HG02938 (cell line): ENCODE measurements around the gene TAC3.
"Not testable (repeated sequence)": the region's sequence is repeated elsewhere in the genome, so short reads cannot be mapped to it uniquely, and the experiment has no call there.

Source experiments
- ATAC-seq: cut with Tn5 transposase; IDR thresholded peaks from one replicate; pipeline ENCODE4 v1.9.1; 2021; ENCODE audit warnings: mild to moderate bottlenecking, moderate library complexity; ENCODE audit not compliant: unreplicated experiment

TAC3 gene

DNA sequence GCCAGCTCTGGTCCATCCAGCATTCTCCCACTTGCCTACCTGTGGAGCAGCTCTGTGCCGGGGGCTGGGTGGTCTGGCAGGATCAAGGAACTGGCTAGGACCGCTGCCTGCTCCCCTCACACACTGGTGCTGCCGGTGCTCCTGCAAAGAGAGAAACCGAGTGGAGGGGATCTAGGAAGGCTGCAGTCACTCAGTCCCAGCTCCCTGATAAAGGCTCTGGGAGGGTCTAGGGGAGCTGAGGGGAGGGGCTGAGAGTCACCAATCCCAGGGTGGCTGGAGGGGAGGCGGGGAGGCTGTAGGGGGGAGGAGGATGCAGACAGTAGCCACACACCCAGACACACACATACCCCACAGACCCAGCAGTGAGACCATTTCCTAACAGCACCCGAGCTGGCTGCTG, at the start of gene TAC3:
Gene TAC3 (minus strand): TSS at position 182 of the 400 bp plus-strand sequence. CDS start 732 bp downstream, outside the sequence.
- no peak for ATAC-seq

DNA sequence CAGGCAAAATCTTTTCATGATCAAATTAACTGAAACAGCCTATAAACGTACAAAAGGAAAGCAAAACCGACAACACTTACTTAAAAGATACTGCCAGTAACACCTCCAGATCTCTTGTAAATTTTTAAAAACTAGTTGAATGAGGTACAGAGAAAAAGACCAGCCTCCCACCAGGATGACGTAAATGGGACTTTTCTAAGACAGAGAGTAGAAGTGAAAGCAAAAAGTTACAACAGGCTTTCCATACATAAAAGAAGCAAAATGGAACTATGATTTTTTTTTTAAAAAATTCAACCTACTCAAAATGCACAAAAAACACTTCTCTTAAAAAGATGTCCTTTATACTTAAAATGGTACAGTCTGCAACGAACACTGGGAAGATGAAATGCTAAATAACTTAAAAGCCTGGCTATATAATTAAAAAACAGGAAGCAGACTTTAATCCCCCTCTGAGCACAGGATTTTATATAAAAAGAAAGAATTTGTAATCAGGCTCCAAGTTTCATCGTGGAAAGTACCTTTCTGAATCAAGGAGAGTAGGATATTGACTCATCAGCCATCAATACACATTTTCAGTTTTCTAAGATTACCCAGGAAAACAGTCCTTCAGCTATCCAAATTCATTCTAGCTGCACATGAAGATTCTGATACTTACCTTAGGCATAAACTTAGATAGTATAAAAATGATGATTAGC, 47.8 kb upstream of the TAC3 start:
- ATAC-seq = peak; percentile 81

DNA sequence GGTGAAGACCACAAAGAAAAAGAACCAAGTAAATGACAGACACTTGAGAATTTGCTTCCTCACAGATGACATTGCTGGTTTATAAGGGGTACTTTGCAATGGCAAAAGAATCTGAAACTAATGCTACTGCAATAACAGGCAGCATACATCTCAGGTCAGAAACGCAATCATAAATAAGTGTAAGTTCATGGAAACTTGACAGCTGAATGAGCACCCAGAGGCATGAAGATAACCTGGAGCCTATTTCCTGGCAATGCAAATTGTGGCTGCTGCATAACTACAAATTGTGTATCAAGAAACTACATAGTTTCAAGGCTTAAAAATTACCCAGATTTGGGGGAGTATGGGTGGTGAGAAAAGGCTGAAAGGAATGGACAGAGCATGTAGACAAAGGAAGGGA, 42.1 kb upstream of the TAC3 start:
- no peak for ATAC-seq

DNA sequence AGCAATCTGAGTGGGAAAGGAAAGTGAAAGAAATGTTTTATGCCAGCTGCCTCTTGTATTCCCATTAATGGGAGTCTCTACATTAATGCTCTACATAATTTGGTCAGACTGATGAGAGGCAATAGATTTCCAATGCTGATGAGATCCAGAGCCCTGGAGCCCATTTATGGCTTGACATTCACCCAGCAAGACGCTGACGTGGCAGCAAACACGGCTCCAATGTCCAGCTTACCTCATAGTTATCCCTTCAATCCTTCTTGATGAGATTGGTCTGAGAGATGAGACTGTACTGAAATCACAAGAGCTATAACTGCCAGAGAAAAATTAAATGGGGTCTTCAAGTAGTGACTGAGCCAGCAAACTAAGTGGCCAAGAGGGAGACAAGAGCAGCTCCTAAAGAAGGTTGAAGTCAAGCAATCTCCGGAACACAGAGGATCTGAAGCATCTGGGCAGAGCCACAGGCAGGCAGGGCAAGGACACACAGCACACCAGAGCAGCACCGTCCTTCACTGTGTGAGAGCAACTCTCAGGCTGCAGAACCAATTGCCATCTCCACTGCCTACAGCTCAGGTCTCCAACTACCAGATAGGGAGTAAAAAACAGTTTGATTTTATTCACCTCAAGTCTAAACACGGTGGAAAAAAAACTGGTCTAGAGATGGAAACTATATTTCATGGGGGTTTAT, 40.9 kb upstream of the TAC3 start:
- no peak for ATAC-seq

DNA sequence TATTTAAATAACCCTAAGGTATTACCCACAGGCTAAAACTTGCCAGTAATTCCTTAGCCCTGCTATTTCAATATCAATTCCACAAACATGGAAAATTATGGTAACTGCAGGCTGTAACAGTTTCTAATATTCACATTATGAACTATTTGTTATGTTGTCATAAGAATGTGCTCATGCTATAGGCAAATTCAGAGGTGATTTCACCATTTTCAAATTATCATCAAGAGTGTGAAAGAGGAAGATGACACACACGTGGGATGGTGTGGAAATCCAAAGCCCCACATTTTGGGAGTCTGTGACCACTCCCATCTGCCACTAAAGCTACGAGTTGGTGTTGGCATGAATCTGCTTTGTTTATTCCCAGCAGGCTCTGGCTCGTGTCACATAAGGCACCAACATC, 39.5 kb upstream of the TAC3 start:
- ATAC-seq = no peak

DNA sequence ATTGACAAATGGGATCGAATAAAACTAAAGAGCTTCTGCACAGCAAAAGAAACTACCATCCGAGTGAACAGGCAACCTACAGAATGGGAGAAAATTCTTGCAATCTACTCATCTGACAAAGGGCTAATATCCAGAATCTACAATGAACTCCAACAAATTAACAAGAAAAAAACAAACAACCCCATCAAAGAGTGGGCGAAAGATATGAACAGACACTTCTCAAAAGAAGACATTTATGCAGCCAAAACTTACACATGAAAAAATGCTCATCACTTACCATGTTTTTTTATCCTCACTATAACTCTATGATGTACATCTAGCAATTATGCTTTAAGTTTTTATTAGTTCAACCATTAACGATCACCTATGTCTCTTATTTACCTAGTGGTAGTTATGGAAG, 37.6 kb upstream of the TAC3 start:
- not testable (repeated sequence) for ATAC-seq

DNA sequence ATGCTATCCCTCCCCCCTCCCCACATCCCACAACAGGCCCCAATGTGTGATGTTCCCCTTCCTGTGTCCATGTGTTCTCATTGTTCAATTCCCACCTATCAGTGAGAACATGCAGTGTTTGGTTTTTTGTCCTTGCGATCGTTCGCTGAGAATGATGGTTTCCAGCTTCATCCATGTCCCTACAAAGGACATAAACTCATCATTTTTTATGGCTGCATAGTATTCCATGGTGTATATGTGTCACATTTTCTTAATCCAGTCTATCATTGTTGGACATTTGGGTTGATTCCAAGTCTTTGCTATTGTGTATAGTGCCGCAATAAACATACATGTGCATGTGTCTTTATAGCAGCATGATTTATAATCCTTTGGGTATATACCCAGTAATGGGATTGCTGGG, 36.8 kb upstream of the TAC3 start:
- not testable (repeated sequence) for ATAC-seq

DNA sequence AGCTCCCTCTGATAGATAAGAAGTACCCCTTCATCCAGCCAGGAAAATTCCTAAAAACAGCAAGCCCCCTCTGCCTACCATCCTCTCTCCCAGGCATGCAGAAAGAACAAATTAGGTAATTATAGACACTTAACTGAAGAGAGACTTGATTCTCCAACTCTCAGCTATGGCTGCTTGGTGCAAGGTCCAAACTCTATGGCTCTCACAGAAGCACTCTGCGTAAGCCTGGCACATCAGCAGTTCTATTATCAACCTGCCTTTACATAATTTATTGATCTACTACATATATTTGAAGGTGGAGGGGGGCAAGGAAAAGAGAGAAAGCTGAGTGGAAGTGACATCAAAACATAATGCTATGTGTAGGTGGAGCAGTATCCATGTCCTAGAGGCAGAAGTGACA, 34.7 kb upstream of the TAC3 start:
- ATAC-seq = no peak

DNA sequence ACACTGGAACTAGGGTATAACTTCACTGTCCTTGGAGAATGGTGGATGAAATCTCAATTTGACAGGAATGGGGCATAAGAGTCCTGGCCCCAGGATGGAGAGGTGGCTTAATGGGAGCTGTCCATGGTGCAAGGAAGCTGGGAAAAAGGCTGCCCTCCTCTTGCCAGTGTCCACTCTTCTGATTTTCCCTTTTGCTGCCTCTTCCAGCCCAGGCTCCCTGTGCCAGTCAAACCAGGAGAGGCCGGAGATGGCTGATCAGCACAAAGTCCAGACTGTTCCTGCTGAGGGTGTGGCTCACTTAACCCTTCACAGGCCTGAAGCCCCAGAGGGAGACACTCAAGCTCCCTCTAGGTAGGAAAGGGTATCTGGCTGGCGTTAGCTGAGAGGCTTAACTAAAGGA, 33.6 kb upstream of the TAC3 start, which contains the start of gene MYO1A:
Gene MYO1A (minus strand): TSS at position 240 of the 400 bp plus-strand sequence. CDS start 1,806 bp downstream, outside the sequence.
- ATAC-seq = no peak

DNA sequence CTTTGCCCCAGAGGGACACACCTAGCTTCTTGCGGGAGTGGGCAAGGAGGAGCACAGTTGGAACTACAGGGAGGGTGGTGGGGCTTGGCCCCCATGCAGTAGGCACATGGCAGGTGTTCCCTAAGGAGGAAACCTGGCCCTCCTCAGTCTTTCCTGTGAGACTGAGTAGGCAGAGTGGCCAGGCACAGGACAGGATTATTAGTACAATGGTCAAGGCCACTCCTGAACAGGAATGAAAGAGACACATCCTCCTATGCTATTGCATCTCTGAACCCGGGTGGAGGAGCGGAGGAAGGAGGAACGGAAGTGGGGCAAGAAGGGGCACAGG, 32.8 kb upstream of the TAC3 start:
- no peak for ATAC-seq

DNA sequence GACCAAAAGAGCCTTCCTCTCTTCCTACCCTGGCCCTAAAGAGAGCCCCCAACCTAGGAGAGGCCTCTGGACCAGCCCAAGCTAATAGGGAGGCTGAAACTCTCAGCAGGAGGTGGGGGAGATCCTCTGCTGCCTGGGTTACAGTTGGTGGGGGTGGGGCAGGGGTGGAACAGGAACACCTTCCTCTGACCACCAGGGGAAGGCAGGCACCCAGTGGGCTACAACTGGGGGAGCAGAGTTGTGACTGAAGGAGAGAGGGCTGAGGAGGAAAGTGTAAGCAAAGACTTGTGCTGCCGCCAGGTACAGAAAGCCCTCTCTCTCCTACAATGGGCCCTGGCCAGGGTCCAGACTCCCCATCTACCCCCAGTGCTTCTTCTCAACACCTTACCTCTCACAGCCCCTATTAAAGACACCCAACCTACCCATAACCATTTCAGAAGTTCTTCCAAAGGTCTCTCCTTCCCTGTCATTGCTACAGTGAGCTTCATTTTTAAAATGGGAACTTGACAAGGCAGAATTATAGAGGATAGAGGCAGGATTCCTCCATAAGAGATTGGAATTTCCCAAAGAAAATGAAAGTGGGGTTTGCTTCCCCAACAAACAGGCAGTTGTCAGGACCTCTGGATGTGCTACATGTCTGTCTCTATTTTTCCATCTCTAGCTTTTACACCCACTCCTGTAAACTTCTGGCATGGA, 32.2 kb upstream of the TAC3 start:
- no peak for ATAC-seq

DNA sequence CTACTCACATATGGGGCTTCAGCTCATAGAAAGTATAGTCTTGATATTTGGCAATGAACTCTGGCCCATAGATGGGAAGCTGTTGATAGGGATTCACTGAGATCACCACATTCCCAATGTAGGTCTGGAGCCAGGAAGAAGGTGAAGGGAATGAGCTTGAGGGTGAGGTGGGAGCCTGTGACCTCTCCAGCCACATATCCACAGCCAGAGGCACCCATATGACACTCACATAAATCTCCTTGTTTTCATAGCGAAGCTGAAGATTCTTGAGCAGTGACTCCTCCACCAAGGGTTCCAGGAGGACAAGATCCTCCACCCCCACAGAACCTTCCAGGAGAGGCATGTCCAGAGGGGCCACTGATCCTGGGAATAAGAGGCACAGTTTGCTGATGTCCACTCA, 31.7 kb upstream of the TAC3 start:
- ATAC-seq = no peak

DNA sequence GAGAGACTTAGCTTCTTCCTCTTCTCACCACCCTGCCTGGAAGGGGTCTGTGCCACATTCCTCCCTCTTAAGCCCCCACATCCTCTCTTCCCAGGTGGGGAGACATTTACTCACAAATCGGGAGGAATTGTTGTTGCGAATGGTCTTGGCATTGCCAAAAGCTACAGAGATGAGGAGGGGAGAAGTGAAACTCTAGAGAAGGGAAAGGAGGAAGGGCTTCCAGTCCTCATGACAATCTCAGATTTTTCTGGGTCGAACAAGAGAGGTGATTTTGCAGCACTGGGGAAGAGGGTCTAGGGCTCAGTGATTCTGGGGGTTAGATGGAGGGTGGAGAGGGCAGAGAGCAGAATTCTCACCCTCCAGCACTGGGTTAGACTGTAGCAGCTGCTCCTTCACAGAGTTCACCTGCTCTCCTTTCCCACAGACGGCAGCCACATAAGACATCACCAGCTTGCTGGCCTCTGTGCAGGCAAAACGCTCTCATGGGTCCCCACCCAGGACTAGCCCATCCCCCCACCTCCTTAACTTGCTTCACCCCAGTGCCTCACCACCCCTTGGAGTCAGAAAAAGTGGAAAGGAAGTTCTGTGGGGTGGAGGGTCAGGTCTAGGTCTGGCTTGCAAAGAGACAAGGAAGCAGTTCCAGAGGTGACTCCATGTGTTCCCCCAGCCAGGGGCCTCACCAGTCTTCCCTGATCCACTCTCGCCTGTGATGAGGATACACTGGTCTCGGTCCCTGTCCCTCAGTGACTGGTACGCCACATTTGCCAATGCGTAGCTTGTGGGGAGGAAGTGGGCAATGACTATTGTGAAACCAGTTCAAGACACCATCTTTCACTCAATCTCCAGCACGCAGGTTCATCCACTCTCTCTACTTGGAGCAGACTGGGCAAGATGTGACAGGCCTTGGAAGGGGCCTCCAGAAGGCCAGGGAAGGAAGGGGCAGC, 30.9 kb upstream of the TAC3 start:
- ATAC-seq = no peak

DNA sequence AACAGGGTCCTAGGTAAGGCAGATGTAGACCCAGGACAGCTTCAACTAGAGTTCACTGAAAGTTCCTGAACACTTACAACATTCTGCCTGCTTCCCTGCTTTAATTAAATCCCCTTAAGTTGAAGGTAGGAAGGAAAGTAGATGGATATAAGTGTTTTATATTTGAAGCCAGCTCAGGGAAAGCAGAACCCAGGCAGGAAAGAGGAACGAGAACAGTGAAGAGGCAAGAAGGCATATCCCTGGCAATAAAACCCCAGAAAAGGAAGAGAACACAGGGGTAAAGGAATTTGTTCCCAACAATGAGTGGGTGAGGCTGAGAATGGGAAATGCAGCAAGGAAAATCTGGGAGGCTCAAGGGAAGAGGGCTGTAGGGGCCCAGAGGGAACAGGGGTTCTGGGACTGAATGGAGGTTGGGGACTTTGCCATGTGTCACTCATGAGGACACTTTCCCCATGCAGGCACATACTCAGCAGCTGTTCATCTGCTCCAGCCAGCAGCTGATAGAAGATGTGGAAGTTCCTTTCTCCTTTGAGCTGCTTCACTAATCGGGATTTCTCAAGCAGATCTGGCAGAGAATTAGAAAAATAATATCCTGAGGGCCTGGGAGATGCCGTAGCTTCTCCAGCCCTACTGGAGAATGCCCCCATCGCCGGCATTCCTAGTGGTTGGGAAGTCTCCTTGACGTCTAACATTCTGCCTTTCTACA, 29.9 kb upstream of the TAC3 start:
- no peak for ATAC-seq

DNA sequence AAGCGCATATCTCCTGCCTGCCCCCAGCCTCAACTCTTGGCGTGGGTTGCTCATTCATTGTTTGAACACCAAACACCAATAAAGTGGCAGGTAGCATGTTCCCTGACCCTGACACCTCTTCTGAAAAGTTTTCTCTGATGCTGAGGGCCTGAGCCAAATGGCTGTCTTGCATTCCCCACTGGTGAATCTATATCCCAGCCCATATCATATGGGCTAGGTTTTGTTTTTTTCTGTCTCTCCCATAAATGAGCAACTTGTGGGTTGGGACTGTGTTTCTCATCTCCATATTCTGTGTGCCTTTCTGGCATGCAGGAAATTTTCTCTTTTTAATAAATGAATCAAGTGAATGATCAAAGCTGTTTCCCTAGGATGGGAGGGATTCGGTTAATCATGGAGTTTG, 28.6 kb upstream of the TAC3 start:
- no peak for ATAC-seq

DNA sequence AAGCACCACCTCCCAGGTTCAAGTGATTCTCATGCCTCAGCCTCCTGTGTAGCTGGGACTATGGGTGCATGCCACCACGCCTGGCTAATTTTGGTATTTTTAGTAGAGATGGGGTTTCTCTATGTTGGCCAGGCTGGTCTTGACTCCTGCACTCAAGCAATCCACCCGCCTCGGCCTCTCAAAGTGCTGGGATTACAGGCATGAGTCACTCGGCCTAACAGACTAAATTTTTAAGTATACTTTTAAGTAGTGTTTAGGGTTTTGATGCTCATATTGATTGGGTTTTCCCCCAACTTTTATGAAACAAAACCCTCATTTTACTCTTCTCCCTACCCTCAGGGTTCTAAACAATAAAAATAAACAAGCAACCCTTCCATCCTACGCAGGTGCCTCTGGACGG, 28.1 kb upstream of the TAC3 start:
- no peak for ATAC-seq

DNA sequence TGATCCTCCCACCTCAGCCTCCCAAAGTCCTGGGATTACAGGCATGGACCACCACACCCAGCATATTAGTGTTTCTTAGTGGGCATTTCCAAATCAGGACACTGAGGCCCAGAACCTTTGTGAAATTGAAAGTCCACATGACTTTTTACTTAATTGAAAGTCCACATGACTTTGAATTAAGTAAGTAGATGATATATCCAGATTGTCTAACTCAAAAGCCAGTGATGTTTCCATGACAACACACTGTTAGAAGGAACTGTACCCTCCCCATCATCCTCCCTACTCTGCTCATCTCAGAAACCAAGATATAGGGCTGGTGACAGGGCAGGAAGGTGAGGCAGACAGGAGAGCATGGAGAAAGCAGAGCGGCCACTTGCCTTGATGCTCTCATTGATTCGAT, 26.4 kb upstream of the TAC3 start:
- ATAC-seq = no peak

DNA sequence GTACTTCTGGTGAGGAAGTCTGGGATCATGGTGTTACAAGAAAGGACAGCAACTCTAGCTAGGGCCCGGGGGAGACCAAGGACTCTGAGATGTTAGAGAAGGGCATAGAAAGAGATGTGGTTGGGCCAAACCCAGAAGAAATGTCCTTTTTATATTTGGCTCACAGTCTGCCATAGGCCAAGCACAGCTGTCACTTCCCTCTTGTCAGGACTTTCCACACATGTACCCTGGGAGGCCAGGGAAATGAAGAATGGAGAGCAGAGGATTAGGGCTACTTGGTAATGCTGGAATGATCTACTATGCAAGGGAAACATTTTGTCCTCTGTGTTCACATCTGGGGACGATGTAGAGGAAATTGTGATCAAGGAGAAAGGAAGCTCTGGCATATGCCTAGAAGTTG, 24.4 kb upstream of the TAC3 start:
- no peak for ATAC-seq

DNA sequence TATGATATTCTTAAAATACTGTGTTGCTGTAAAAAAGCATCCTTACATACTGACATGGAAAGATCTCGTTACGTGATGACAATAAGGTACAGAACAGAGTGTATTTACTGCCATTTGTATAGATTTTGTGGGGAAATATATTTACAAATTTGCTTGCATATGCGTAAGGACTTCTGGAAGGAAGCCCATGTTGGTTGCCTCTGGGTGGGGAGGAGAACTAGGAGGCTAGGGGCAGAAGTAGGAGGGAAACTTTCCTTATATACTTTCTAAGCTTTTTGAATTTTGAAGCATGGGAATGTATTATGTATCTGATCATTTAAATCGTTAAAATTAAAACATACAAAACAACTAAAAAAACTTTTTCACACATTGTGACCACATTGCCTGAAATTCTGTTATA, 23.9 kb upstream of the TAC3 start:
- no peak for ATAC-seq

DNA sequence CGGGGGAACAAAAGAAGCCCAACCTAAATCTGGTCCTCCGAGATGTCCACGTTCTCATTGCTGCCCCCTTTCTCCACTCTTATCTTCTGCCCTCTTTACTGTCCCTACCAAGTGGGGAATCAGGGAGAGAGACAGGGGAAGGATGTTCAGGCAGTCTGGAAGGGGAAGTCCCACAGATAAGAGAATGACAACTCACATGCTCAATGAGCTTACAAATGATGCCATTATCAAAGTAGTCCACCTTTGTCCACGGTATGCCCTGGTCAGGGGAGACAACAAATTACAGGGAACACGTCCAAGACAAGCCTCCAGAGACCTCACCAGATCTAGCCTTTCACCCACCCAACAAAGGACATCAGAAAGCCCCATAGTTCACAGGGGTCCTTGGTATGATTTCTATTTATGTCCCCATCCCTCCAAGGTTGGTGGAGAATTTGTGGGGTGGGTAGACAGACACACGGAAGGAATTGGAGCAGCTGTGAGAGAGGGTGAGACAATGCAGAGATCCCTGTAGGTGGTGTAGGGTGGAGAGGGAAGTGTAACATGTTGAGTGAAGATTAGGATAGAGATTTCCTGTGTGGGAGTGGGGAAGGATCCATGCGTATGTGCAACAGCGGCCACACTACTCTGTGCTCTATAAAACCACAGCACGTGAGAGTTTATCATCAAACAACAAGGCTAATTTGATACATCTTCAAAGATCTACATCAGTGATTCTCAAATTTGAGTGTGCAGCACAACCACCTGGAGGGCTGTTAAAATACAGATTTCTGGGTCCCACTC, 22.9 kb upstream of the TAC3 start:
- no peak for ATAC-seq
